HG03045 (cell line): ENCODE measurements around the gene OCSTAMP.

Experiments used
- ATAC-seq: cut with Tn5 transposase; IDR thresholded peaks from one replicate; pipeline ENCODE4 v1.9.1; 2021; ENCODE audit warnings: mild to moderate bottlenecking, moderate library complexity; ENCODE audit not compliant: unreplicated experiment

OCSTAMP gene

DNA sequence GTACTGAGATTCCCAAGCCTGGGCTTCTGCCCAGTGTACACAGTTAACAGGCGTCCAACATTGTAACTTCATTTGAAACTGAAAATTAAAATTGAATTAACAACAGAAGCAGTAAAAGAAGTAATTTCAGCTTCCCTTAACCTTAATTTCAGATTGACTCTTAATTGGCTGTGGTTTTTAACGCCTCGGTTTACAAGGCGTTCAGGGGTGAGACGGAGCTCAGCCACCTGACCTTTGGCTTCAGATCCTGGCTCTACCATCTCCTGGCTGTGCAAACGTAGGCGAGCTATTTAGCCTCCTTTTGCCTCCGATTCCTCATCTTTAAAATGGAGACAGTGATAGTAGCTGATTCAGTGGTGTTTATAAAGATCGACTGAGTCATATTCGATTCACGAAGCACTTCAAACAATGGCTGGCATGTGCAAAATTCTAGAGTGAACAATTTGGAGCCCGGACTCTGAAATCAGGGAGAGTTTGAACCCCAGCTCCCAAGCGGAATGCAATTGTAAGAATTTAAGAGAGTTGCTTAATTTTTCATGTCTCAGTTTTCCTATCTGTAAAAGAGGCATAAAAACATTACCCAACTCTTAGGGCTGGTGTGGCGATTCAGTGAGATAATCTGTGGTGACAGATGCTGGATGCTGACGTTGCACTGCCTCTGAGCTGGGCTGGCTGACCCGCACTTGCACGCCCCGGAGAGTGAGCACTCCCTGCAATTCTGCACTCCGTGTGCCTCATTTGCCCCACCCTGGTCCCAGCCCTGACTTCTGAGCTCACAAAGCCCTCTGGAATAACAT is 23.5 kb upstream of the OCSTAMP start:
- no peak for ATAC-seq

DNA sequence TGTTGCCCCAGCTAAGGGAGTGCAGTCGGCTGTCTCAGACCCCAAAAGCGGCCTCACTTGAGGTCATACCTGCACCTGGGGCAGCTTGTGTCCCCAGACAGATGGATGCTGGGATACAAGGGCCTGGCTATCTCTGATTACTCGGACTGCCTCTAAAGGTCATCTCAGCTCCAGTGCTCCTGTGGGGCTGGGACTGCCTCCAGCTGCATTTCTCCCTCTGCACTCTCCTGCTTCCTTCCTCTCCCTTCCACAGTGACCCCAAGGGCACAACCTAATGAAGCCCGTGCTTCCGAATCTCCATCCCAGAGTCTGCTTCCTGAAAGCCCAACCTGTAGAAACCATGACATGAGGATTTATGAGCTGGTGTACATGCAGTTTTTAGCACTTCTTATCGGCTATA is 22.8 kb upstream of the OCSTAMP start:
- no peak for ATAC-seq

DNA sequence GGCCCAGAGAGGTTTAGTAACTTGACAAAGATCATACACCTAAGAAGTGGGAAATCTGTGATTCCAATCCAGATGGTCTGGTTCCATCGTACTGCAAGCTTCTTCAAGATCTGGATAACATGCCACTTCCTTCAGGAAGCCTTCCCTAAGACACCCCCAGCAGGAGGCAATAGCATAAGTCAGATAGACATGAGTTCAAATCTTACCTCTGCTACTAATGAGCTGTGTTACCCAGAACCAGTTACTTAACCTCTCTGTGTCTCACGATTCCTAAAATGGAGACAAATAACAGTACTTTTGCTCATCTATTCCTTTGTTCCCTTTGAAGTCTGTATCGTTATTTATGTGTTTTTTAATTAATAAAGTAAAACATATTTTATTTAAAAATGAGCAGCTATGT is 22.3 kb upstream of the OCSTAMP start:
- no peak for ATAC-seq

DNA sequence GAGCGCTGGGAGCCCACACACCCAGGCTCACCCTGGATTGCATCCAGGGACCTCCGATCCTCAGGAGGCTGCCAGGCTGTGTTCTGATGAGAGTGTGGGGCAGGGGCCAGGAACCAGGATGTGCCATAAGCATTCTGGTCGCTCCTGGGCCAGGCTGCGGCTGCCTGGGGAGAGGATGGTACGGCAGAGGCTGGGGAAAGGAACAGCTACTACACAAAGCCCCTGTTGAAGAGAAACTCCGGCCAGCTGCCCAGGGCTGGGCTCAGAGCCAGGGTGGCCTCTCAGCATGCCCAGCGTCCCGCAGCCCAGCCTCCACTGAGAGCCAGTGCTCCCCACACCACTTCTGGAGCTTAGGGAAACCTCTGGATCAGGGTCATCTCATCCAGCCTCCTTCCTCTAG is 21.7 kb upstream of the OCSTAMP start:
- no peak for ATAC-seq

DNA sequence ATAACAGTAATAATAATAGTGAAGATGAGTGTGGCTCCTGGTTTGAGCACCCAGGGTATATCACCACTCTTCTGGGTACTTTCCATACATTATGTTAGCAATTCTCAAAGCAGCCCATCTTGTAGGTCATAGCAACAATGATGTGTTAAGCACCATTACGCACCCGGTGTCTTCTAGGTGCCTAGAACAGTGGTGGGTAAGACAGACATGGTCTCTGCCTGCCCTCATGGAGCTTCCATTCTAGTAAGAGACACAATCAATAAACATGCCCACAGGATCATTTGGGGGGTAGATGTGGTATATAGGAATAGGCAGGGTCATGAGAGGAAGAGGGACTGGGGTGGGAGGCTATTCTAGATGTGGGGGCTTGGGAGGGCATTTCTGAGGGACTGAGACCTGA is 21.0 kb upstream of the OCSTAMP start:
- ATAC-seq = no peak

DNA sequence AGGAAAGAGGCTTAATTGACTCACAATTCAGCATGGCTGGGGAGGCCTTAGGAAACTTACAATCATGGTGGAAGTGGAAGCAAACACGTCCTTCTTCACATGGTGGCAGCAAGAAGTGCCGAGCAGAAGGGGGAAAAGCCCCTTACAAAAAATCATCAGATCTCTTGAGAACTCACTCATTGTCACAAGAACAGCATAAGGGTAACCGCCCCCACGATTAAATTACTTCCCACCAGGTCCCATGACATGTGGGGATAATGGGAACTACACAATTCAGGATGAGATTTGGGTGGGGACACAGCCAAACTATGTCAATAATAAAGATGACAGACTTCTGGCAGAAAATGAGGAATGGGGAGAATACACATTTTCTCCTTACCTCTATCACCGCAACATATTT is 20.5 kb upstream of the OCSTAMP start:
- no peak for ATAC-seq

DNA sequence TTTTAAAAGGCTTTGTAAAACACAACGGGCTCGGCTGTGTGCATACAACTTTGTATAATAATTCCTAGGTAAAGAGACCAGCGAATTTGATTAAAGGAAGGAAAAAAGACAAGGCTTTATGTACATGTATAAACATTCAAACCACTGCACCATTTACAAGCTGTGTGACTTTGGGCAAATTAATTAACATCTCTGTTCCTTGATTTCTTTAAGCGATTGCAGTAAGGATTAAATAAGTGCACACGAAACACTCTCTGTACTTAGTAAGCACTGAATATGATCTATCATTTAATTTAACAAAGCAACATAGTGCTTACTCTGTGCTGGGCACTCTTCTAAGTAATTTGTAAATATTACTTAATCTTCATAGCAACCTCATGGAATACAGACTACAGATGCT is 19.5 kb upstream of the OCSTAMP start:
- no peak for ATAC-seq

DNA sequence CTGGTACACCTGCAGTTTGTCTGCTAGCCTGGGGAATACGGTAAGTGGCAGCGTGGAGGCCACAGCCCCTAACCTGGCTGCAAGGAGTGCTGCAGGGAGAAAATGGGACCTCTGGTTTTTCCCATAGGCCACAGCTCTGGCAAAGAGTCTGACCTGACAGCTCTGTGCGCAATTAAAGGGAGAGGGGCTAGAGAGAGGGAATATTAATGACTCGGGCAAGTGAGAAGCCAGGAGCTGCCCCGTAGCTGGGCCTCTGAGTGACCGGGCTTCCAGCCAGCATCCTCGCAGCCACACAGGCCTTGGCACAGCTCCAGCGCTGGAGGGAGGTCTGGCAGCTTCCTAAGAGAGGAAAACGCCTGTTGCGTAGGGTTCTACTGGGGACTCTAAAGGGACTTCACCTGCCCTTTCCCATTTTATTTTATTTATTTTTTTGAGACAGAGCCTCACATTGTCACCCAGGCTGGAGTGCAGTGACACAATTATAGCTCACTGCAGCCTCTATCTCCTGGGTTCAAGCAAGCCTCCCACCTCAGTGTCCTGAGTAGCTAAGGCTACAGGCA is 18.2 kb upstream of the OCSTAMP start:
- ATAC-seq = no peak

DNA sequence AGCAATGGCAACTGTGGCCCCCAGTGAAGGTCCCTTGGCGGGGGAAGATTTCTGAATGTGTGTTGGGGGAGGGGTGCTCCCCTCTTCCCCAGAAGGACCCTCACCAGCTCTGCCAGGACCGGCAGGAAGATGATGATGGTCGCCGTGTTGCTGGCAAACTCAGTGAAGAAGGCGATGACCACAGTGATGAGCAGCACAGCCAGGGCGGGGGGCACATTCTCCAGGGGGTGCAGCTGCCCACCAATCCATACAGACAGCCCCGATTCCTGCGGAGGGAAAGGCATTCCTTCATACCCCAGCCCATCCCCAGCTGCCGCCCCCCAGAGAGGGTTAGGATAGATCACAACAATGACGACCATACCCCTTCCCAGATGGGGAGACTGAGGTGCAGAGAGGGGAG is 15.7 kb upstream of the OCSTAMP start:
- ATAC-seq = no peak

DNA sequence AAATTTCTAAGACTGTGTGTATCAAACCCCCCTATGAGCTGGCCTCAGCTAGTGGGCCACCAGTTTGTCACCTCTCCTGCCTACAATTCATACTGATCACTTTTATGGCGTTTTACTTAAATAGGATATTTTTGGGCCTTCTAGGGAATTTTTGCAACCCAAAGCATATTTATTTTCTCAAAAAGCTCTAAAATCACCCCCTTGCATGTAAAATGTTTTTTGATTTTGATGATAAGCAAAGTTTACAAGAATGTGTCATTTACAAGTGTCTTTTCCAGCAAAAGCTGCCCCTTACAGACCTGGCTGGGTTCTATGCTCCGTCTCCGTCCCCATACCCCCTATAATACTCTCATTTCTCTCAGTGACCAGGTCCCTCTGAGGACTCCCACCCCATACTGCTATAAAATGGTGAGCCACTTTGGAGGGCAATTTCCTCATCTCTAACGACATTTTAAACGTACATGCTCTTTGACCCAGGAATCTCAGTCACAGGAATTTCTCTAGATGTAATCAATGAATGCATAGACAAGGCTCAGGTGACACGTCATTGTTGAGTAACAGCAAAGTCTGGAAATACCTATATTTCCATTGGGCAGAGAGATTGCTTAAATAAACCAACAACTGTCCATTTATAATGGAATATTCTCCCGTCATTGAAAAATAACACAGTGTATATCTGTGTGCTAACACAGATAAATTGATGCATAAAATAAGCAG is 13.9 kb upstream of the OCSTAMP start:
- no peak for ATAC-seq

DNA sequence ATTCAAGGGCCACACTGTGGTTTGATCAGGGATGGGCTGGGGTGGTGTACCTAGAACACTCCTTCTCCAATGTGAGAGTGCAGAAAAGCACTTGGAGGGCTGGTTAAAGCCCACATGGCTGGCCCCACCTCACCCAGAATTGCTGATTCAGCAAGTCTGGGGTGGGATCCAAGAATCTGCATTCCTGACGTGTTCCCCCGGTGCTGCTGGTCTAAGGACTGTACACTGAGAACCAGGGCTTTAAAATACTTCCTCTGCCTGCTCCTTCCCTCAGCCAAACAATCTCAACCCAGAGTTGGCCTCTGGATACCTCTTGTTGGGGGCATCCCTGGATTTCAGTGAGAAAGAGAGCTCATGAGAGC is 13.4 kb upstream of the OCSTAMP start:
- no peak for ATAC-seq

DNA sequence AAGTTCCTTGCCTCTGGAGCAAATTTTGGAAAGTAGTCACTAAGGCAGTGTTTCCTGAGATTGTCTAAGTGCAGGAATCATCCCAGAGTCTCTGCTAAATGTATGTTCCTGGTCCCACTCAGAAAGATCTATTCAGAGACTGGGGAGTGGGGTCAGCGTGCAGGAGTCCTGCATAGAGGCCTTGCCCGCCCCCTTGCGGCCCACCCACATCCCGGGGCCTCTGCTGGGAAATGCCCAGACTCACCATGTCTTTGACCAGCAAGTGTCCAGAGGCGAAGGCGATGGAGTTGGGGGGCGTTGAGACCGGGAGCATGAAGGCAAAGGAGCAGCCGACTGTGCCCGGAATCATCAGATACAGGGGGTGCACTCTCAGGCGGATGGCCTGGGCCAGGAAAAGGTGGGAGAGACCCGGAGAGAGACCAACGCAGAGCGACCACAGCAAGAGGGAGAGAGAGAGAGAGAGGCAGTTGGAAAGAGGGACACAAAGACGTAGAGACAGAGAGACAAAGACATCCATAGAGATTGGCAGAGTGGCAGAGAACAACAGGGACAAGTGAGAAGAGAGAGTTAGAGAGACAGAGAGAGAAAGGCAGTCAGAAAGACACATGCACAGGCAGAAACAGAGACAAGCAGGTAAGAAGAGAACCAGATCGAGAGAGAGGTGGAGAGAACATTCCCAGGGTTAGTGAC is 12.9 kb upstream of the OCSTAMP start:
- ATAC-seq = no peak

DNA sequence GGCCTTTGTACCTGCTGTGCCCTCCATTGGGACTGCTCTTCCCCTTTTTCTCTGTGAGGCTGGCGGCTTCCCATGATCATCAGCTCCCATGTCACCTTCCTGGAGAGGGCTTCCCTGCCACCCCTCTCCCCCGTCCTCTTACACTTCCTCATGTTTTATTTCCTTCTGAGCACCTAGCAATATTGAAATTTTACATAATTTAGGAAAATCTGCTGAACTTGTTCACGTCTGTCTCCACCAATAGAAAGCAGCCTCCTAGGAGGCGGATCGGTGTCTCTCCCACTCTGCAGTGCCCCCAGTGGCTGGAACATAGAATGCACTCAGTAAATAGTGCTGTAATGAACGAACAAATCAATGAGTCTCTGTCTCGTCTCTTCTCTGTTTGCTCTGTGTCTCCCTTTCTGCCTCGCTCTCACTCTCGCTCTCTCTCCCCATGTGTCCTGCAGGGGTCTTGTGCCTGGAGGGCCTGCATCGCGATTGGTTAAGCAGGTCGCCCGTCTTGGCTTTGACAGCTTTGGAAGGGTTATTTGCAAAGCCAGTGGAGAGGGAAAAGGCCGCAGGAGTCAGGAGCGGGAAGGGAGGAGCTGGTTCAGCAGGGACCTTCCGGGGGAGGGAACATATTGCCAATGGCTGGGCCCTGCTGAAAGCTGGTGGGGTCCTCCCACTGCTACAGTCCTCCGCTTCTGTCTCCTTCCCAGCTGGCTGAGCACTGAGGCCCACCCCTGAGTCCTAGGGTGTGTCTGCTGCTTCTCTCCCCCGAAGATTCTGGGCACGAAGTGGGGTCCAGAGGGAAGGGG is 12.1 kb upstream of the OCSTAMP start:
- ATAC-seq = no peak

DNA sequence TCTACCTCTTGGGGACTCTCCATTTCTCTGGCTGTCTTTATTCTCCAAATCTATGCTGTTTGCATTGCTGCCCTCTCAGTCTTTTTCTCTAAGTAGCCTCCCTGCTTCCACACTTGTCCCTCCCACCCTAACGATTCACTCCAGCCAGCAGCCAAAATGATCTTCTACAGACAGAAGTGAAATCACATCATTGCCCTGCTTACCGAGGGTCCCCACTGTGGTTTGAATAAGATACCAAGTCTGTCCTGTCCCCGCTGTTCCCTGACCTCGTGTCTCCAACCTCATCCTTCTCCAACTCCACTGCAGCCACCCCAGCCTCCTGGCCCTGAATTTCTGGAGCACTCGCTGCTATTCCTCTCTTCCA is 11.5 kb upstream of the OCSTAMP start:
- no peak for ATAC-seq

DNA sequence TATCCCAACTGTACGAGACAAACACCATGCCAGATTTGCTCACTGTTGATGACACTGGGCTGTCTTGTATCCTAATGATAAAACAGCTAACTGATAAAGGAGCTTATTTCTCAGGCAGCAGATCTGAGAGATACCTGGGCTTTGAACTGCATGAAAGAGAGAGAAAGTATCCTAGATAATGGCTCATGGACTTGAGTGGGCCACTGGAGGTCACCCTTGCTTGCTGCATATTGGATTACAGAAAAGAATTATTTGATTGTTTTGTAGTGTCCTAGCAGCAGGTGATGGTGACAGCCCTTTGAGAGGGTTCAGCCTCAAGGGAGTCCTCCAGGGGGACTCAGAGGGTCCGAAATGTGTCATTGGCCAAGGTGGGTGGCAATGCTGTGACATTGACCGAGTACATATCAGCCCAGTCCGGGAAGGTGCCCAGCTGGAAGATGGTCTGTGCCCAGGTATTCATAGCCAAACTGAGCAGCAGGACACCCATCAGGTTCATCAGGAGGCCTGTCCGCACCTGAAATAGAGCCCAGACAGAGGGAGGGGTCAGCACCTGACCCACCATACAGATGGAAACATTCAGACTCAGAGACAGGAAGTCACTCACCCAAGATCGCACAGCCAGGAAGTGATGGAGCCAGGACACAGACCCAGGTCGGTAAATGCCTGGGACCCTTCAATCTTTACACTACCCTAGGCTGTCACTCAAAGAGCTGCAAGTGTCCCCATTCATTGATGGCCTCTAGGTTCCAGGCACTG is 9.4 kb upstream of the OCSTAMP start:
- ATAC-seq = no peak

DNA sequence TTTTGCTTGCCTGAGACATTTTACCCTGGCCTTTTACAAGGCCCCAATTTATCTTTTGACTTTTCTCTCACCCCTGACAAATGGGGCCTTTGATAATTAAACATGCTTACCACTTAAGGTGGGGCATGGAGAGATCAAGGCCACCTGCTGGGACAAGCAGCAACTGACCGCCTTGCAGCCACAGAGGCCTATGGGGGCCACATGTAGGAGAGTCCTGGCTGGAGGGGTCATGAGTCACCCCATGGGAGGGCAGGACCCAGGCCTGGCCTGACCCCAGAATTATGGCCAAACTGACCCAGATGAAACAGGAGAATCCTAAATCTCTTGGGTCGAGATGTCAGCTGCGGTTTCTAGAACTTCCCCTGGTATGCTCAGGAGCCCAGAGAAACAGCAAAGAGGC is 8.5 kb upstream of the OCSTAMP start:
- no peak for ATAC-seq

DNA sequence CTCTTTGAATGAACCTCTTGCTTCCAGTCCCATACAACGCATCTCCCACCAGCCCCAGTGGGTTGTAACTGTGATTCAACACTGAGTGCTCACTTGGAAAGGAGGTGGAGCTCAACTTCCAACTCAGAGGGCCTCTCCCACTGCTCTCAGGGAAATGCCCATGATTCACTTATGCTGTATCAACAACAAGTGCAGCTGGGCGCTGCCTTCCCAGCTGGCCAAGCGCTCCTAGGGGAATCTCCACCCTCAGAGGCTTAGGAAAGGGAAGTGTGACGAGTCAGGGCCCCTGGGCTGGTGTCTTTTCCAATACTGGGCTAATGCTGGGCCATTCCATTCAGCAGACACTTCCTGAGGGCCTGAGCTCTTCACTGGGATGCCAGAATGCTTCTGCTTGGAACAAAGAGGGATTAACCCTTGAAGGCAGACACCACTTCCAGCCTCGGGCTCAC is 8.1 kb upstream of the OCSTAMP start:
- no peak for ATAC-seq

DNA sequence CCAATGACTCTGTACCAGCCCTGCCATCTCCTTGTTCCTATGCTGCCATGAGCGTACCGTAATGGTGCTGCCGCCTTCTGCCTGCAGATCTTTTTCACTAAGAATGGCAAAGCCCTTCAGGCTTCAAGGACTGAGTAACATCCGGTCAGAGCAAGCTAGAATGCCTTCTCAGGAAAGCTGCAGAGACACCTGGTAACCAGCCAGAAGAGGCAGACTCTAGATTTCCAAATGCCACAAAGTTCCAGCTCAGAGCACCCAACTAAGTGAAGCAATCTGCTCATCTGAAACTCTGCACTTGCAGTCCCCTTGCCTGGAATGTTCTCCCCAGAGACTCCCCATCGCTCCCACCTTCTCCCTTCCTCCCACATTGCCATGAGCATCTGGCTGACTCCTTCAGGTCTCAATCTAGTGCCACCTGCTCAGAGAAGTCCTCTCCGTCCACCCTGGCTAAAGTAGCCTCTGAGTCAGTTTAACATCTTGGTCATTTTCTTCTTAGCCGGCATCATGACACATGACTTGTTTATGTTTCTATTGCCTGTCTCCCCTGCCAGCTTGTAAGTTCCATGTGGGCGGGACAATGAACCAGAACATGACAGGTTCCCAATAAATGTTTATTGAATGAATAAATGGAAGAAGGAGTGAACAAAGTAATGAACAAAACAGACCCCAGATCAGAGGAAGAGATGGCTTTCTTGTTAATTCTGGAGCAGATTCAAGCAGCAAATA is 6.9 kb upstream of the OCSTAMP start:
- ATAC-seq = no peak

DNA sequence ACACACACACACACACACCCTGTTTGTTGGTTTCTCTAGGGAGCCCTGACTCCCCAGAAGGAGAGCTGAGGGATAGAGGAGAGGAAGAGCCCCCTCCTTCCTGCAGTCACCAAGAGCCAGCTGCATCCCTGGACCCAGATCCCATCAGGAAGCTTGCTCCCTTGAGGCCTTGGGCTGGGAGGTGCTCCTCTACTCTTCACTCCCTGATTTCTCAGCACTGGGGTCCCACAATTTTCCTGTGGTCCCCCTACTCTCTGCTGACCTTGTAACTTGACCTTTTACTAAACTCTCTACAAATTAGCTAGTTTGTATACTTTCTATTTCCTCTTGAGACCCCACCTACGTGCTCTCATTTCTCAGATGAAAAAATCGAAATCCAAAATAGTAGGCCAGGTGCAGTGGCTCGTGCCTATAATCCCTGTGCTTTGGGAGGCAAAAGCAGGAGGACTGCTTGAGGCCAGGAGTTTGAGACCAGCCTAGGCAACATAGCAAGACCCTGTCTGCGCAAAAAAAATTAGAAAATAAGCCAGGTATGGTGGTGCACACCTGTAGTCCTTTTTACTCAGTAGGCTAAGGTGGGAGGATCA is 5.0 kb upstream of the OCSTAMP start:
- no peak for ATAC-seq
